Gastroesophageal sphincter (tissue), 3 donors: ENCODE measurements around the gene HPSE2.

Source experiments
- EP300 ChIP-seq: sonication (generic); formaldehyde crosslinking; IDR thresholded peaks from one replicate; pipeline ENCODE4 v1.6.1; 2017; ENCODE audit warnings: antibody characterized with exemption, mild to moderate bottlenecking
- TF ChIP-seq, protein P1 (sequence below), 4 experiments: fragments of 200-600 bp in 2 of 4; fragments of 450-650 bp in 2 of 4; sonication (generic) in 1 of 4; IDR thresholded peaks; one replicate each; pipeline ENCODE4 v1.5.1; 2017 to 2019; ENCODE audit warnings: antibody characterized with exemption in 4 of 4, mild to moderate bottlenecking in 2 of 4, moderate library complexity in 2 of 4

DNA sequence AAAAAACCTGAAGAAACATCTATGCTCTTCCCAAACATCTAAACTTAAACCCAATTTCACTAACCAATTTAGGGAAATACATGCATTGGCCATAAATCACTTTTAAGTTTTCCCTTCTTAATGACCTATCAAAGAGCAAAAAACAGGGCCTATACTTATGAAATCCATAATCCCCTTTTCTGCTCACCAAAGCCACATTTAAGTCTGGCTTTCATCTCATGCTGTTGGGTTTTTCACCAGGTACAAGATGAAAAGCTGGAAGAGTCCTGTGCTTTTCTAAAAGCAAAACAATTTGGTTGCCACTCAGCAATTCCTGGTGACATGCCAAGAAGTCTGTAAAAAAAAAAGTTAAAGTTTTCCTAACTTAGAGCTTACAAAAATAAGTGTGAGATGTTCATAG is 92.6 kb downstream of the HPSE2 start:
- TF ChIP-seq, protein P1, sequence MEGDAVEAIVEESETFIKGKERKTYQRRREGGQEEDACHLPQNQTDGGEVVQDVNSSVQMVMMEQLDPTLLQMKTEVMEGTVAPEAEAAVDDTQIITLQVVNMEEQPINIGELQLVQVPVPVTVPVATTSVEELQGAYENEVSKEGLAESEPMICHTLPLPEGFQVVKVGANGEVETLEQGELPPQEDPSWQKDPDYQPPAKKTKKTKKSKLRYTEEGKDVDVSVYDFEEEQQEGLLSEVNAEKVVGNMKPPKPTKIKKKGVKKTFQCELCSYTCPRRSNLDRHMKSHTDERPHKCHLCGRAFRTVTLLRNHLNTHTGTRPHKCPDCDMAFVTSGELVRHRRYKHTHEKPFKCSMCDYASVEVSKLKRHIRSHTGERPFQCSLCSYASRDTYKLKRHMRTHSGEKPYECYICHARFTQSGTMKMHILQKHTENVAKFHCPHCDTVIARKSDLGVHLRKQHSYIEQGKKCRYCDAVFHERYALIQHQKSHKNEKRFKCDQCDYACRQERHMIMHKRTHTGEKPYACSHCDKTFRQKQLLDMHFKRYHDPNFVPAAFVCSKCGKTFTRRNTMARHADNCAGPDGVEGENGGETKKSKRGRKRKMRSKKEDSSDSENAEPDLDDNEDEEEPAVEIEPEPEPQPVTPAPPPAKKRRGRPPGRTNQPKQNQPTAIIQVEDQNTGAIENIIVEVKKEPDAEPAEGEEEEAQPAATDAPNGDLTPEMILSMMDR (IDR thresholded peaks at IDR 0.05), result no peak
- no peak for TF ChIP-seq EP300
